Hepatocyte (in vitro differentiated cells): ENCODE data around the gene PWWP3B. TPM values are rescaled to one million over a fixed set of nuclear protein-coding genes. Genes with fewer than 3 reads are reported as not detected.

Experiments
- DNase-seq: peaks from one replicate; pipeline ENCODE4 v3.0.0-alpha.2; 2016; ENCODE audit warnings: low spot score
- H2AFZ ChIP-seq: fragments of 200-600 bp; sonication (generic); 2 replicates; pipeline ENCODE4 v1.6.0; 2016; ENCODE audit warnings: antibody characterized with exemption, mild to moderate bottlenecking
- H3K27ac ChIP-seq: fragments of 200-600 bp; sonication (generic); 2 replicates; pipeline ENCODE4 v1.5.1; 2016; ENCODE audit warnings: mild to moderate bottlenecking
- H3K27me3 ChIP-seq: fragments of 200-600 bp; sonication (generic); 2 replicates; pipeline ENCODE4 v1.6.1; 2016
- H3K36me3 ChIP-seq: fragments of 200-600 bp; sonication (generic); replicated peaks from 2 replicates; pipeline ENCODE4 v1.5.1; 2016; ENCODE audit warnings: low read depth; ENCODE audit not compliant: insufficient read depth
- H3K4me1 ChIP-seq: fragments of 200-600 bp; sonication (generic); 2 replicates; pipeline ENCODE4 v1.5.1; 2016; ENCODE audit warnings: mild to moderate bottlenecking, moderate library complexity; ENCODE audit not compliant: insufficient read depth
- H3K4me2 ChIP-seq: fragments of 200-600 bp; sonication (generic); 2 replicates; pipeline ENCODE4 v1.6.0; 2016
- H3K4me3 ChIP-seq: fragments of 200-600 bp; sonication (generic); 2 replicates; pipeline ENCODE4 v1.5.1; 2016; ENCODE audit warnings: mild to moderate bottlenecking
- H3K79me2 ChIP-seq: fragments of 200-600 bp; sonication (generic); 2 replicates; pipeline ENCODE4 v1.6.0; 2017; ENCODE audit warnings: mild to moderate bottlenecking
- H3K9me2 ChIP-seq: fragments of 200-600 bp; sonication (generic); replicated peaks from 2 replicates; pipeline ENCODE4 v1.6.0; 2017; ENCODE audit warnings: mild to moderate bottlenecking; ENCODE audit not compliant: insufficient read depth
- H3K9me3 ChIP-seq: fragments of 200-600 bp; sonication (generic); 2 replicates; pipeline ENCODE4 v1.5.1; 2016; ENCODE audit warnings: low read depth, mild to moderate bottlenecking
- H4K20me1 ChIP-seq: fragments of 200-600 bp; sonication (generic); 2 replicates; pipeline ENCODE4 v1.6.0; 2016; ENCODE audit warnings: mild to moderate bottlenecking; ENCODE audit not compliant: insufficient read depth, poor library complexity, severe bottlenecking
- CTCF ChIP-seq: fragments of 200-600 bp; sonication (generic); IDR thresholded peaks from 2 replicates; pipeline ENCODE4 v1.5.1; 2016; ENCODE audit warnings: antibody characterized with exemption, mild to moderate bottlenecking; ENCODE audit not compliant: poor library complexity
- EZH2 ChIP-seq: fragments of 200-600 bp; sonication (generic); IDR thresholded peaks from 2 replicates; pipeline ENCODE4 v1.6.1; 2016; ENCODE audit warnings: antibody characterized with exemption, mild to moderate bottlenecking, borderline replicate concordance
- EZH2phosphoT487 ChIP-seq: fragments of 200-600 bp; sonication (generic); IDR thresholded peaks from one replicate; pipeline ENCODE4 v1.6.1; 2018; ENCODE audit warnings: antibody characterized with exemption, mild to moderate bottlenecking, low read depth, moderate library complexity; ENCODE audit not compliant: unreplicated experiment, severe bottlenecking
- WGBS: methylation state at CpG from one replicate; pipeline ENCODE4 v1.1.6; 2016; ENCODE audit warnings: low lambda C conversion rate; ENCODE audit errors: missing lambda C conversion rate; 5-methylcytosine and 5-hydroxymethylcytosine counted together
- polyA plus RNA-seq: library from polyadenylated mRNA; unstranded; fragments of >200 nt; fragmentation: Nextera tagmentation; extraction: Ambion mirVana; gene quantifications from 2 replicates; pipeline ENCODE4 v1.2.1, GENCODE V29; 2016
- total RNA-seq: library from RNA; depleted of rRNA; stranded (reverse); fragments of >200 nt; gene quantifications from 2 replicates; pipeline ENCODE4 v1.2.3, GENCODE V29; 2014

The PWWP3B gene
- total and polyA plus RNA-seq, 2 experiments from 2014 or later: 15.3 to 34.9 TPM

- no peak for DNase-seq
- Histone ChIP-seq H3K79me2 (no peaks in the 10 kb centered on the region), H3K27me3 (no peaks in the 10 kb centered on the region), H3K4me1 (no peaks in the 10 kb centered on the region), H3K27ac (no peak overlapping the region), H3K9me3 (no peaks in the 10 kb centered on the region), H4K20me1 (no peaks in the 10 kb centered on the region), H3K4me3 (no peak overlapping the region), H2AFZ (no peak overlapping the region), H3K4me2 (no peak overlapping the region), H3K9me2 (no peaks in the 10 kb centered on the region), H3K36me3 (no peaks in the 10 kb centered on the region)
- no peak for TF ChIP-seq EZH2
- TF ChIP-seq EZH2phosphoT487: no peak
- no peak for TF ChIP-seq CTCF
- 44% methylated on average over 3 of the region's 3 CpGs for WGBS
Observed at GRCh38 chrX:106201502-106202178, 33.5 kb downstream of the PWWP3B start.

- Histone ChIP-seq H3K9me2 (no peaks in the 10 kb centered on the region), H3K4me3 (no peak overlapping the region), H3K36me3 (no peaks in the 10 kb centered on the region), H3K9me3 (no peaks in the 10 kb centered on the region), H3K79me2 (no peaks in the 10 kb centered on the region), H3K27me3 (no peaks in the 10 kb centered on the region), H3K27ac (no peak overlapping the region), H3K4me2 (no peak overlapping the region), H3K4me1 (no peaks in the 10 kb centered on the region), H2AFZ (no peak overlapping the region), H4K20me1 (no peaks in the 10 kb centered on the region)
- TF ChIP-seq EZH2phosphoT487: no peak
- no peak for TF ChIP-seq CTCF
- TF ChIP-seq EZH2: no peak
- DNase-seq: no peak
Observed at GRCh38 chrX:106203315-106203714, 35.2 kb downstream of the PWWP3B start.

- Histone ChIP-seq H3K4me2 (no peak overlapping the region), H3K36me3 (no peaks in the 10 kb centered on the region), H4K20me1 (no peaks in the 10 kb centered on the region), H3K4me3 (no peak overlapping the region), H2AFZ (no peak overlapping the region), H3K27me3 (no peaks in the 10 kb centered on the region), H3K4me1 (no peaks in the 10 kb centered on the region), H3K27ac (no peak overlapping the region), H3K9me3 (no peaks in the 10 kb centered on the region), H3K79me2 (no peaks in the 10 kb centered on the region), H3K9me2 (no peaks in the 10 kb centered on the region)
- TF ChIP-seq EZH2: no peak
- no peak for TF ChIP-seq EZH2phosphoT487
- TF ChIP-seq CTCF: no peak
- 41% methylated on average over 1 of the region's 1 CpG for WGBS
- no peak for DNase-seq
Observed at GRCh38 chrX:106208154-106208553, 40.0 kb downstream of the PWWP3B start.

Other genes starting within 250 kb of the PWWP3B start
- gene SERPINA7, start 129.6 kb upstream of the PWWP3B start, total RNA-seq: 42.9 and 43.1 TPM in 2 replicates
- 33.5 and 47.5 TPM in 2 replicates for gene SERPINA7, start 129.6 kb upstream of the PWWP3B start, polyA plus RNA-seq